Mammary epithelial cell (primary cell): ENCODE results near the gene EFCAB6.

Experiments
- EZH2 ChIP-seq: IDR thresholded peaks from 2 replicates; pipeline ENCODE4 v1.6.1; 2012; ENCODE audit warnings: low read length, inconsistent platforms, borderline replicate concordance
- TF ChIP-seq, protein P1 (sequence below), 2 donors: IDR thresholded peaks in 1 of 2; conservative IDR thresholded peaks in 1 of 2; 2 replicates each; pipeline ENCODE4 v1.5.1; 2011 to 2012; ENCODE audit warnings: inconsistent platforms in 2 of 2, low read length in 2 of 2, mild to moderate bottlenecking in 2 of 2, control low read depth in 1 of 2, low read depth in 1 of 2; ENCODE audit not compliant: insufficient read depth in 1 of 2; ENCODE audit errors: extremely low read depth in 1 of 2

DNA sequence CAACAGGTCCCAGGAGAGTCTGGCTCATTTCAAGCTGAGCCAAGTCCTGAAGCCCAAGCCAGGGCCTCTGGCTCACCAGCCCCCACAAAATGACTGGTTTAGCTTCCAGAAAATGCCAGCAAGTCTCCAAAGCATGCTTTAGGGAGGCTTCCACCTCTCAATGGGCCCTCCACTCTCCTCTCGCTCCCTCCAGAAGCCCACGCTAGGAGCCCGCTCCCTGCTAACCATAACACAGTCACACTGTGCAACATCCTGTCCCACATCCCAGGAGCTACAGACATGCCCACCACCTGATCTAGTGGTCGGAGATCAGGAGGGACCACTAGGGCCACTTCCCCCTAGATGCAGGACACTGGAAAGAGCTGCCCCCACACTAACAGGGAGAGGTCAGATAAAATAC is 43.3 kb upstream of the EFCAB6 start:
- TF ChIP-seq, protein P1, sequence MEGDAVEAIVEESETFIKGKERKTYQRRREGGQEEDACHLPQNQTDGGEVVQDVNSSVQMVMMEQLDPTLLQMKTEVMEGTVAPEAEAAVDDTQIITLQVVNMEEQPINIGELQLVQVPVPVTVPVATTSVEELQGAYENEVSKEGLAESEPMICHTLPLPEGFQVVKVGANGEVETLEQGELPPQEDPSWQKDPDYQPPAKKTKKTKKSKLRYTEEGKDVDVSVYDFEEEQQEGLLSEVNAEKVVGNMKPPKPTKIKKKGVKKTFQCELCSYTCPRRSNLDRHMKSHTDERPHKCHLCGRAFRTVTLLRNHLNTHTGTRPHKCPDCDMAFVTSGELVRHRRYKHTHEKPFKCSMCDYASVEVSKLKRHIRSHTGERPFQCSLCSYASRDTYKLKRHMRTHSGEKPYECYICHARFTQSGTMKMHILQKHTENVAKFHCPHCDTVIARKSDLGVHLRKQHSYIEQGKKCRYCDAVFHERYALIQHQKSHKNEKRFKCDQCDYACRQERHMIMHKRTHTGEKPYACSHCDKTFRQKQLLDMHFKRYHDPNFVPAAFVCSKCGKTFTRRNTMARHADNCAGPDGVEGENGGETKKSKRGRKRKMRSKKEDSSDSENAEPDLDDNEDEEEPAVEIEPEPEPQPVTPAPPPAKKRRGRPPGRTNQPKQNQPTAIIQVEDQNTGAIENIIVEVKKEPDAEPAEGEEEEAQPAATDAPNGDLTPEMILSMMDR (conservative IDR thresholded peaks at IDR 0.05 in 1 of 2, IDR thresholded peaks at IDR 0.05 in 1 of 2; ENCODE audit: extremely low read depth in 1 of 2, insufficient read depth in 1 of 2, low read depth in 1 of 2, low read length in 2 of 2): no peak
- no peak for TF ChIP-seq EZH2
